Measurements from ENCODE around the gene LAMB1.

DNA sequence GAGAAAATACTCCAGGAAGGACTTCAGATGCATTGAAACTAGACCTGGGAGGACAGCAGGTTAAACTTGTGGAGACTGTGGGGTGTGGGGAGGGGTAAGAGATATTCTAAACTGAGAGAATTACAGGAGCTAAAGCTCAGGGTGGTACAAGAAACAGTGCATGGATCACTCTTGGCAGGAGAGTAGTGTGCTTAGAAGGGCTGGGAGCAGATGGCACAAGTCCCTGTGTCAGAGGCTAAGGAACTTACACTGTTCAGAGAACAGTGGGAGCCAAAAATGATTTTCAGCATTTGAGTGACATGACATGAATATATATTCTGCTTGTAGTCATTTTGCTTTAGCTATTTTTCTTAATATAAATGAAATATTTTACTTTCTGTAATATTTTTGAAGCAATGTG, 36.0 kb upstream of the LAMB1 start:
- TF ChIP-seq POLR2A (IDR thresholded peaks at IDR 0.05; ENCODE audit: low read depth, low read length) (no peak), TAF1 (IDR thresholded peaks at IDR 0.05; ENCODE audit: low read depth, low read length) (no peak), POLR2AphosphoS5 (IDR thresholded peaks at IDR 0.05; ENCODE audit: low read depth, low read length) (no peak), SPI1 (IDR thresholded peaks at IDR 0.05; ENCODE audit: low read depth, low read length) (no peak)
